ENCODE data around the gene GALNTL6.

- TF ChIP-seq, protein P1, sequence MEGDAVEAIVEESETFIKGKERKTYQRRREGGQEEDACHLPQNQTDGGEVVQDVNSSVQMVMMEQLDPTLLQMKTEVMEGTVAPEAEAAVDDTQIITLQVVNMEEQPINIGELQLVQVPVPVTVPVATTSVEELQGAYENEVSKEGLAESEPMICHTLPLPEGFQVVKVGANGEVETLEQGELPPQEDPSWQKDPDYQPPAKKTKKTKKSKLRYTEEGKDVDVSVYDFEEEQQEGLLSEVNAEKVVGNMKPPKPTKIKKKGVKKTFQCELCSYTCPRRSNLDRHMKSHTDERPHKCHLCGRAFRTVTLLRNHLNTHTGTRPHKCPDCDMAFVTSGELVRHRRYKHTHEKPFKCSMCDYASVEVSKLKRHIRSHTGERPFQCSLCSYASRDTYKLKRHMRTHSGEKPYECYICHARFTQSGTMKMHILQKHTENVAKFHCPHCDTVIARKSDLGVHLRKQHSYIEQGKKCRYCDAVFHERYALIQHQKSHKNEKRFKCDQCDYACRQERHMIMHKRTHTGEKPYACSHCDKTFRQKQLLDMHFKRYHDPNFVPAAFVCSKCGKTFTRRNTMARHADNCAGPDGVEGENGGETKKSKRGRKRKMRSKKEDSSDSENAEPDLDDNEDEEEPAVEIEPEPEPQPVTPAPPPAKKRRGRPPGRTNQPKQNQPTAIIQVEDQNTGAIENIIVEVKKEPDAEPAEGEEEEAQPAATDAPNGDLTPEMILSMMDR (IDR thresholded peaks at IDR 0.05): no peak
- TF ChIP-seq EP300 (IDR thresholded peaks at IDR 0.05) (no peak), POLR2AphosphoS5 (IDR thresholded peaks at IDR 0.05) (no peak), POLR2A (IDR thresholded peaks at IDR 0.05) (no peak)
Observed at GRCh38 chr4:172946503-172946902, 1133.3 kb downstream of the GALNTL6 start.

Data from stomach (tissue), 4 donors.